ENCODE data around the gene UCK1. TPM values are rescaled to one million over a fixed set of nuclear protein-coding genes. Genes with fewer than 3 reads are reported as not detected.

The UCK1 gene
- total and polyA plus RNA-seq, 7 donors = 16.8 to 75.6 (median 37.8) TPM

DNA sequence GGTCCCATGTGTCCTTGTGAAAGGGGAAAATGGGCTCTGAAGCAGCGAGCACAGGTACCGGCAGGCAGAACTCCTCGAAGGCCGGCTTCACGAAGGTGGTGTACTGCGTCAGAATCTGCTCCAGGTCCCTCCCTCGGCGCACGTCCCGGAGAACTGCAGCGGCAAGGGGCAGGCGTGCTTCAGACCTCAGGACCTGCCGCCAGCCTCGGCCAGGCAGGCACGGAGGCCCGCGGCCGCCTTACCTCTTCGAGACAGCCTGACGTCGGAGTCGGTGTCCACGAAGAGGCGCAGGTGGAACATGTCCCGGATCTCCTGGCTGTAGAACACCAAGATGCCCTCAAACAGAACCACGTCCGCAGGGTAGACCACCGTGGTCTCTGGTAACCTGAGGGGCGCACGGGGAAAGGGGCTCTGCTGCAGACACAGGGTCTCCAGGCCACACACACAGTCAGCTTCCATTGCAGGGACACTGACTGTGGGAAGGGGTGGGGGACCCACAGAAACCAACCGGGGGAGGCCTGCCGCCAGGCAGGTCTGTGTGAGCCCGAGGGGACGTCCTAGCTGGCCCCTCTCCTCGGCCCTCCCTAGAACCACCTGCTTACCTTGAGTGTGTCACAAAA lies 2.1 kb downstream of the UCK1 start:
- ATAC-seq (no peak), DNase-seq (no peak)
- no peak overlapping the region for H3K4me3 ChIP-seq
- intact Hi-C loops (cut with DNase I) = no loop called here
- no peaks in the 10 kb centered on the region for H3K9me3 ChIP-seq
- TF ChIP-seq, protein P1, sequence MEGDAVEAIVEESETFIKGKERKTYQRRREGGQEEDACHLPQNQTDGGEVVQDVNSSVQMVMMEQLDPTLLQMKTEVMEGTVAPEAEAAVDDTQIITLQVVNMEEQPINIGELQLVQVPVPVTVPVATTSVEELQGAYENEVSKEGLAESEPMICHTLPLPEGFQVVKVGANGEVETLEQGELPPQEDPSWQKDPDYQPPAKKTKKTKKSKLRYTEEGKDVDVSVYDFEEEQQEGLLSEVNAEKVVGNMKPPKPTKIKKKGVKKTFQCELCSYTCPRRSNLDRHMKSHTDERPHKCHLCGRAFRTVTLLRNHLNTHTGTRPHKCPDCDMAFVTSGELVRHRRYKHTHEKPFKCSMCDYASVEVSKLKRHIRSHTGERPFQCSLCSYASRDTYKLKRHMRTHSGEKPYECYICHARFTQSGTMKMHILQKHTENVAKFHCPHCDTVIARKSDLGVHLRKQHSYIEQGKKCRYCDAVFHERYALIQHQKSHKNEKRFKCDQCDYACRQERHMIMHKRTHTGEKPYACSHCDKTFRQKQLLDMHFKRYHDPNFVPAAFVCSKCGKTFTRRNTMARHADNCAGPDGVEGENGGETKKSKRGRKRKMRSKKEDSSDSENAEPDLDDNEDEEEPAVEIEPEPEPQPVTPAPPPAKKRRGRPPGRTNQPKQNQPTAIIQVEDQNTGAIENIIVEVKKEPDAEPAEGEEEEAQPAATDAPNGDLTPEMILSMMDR (IDR thresholded peaks at IDR 0.05) = no peak
- no peaks in the 10 kb centered on the region for H3K27me3 ChIP-seq (ENCODE audit: insufficient read depth in 3 of 3, low read length in 2 of 3)
- H3K27ac ChIP-seq = no peak overlapping the region
- 96% methylated on average over 35 of the region's 35 CpGs for WGBS, 3 donors
- H3K36me3 ChIP-seq (ENCODE audit: insufficient read depth in 1 of 2, low read depth in 1 of 2) = peaks cover 2 to 62% of the 10 kb centered on the region in 2 donors
- peaks cover 12% of the 10 kb centered on the region for H3K4me1 ChIP-seq

- 83 to 93% (median 90%) methylated on average over 7 of the region's 7 CpGs for WGBS, 3 donors
Observed at GRCh38 chr9:131528186-131528585, 2.9 kb downstream of the UCK1 start.

GRCh38 chr9:131525643-131526565 lies 5.2 kb downstream of the UCK1 start:
- H3K9me3 ChIP-seq = no peaks in the 10 kb centered on the region
- H3K27me3 ChIP-seq (ENCODE audit: insufficient read depth in 3 of 3, low read length in 2 of 3) = no peaks in the 10 kb centered on the region
- peaks cover 2 to 92% of the 10 kb centered on the region in 2 donors for H3K36me3 ChIP-seq (ENCODE audit: insufficient read depth in 1 of 2, low read depth in 1 of 2)
- DNase-seq = no peak
- no peak overlapping the region for H3K27ac ChIP-seq
- intact Hi-C loops (cut with DNase I) = no loop called here
- no peak overlapping the region for H3K4me3 ChIP-seq
- ATAC-seq = no peak
- 55 to 72% (median 60%) methylated on average over 19 of the region's 19 CpGs for WGBS, 3 donors
- peaks cover 12% of the 10 kb centered on the region for H3K4me1 ChIP-seq
- TF ChIP-seq, protein P1 (IDR thresholded peaks at IDR 0.05) = no peak

More at GRCh38 chr9:131528186-131528585, 2.9 kb downstream of the UCK1 start:
- no peak for ATAC-seq
- H3K36me3 ChIP-seq (ENCODE audit: insufficient read depth in 1 of 2, low read depth in 1 of 2) = peaks cover 2 to 70% of the 10 kb centered on the region in 2 donors
- no peak overlapping the region for H3K27ac ChIP-seq
- H3K27me3 ChIP-seq (ENCODE audit: insufficient read depth in 3 of 3, low read length in 2 of 3) = no peaks in the 10 kb centered on the region
- peaks cover 12% of the 10 kb centered on the region for H3K4me1 ChIP-seq
- TF ChIP-seq, protein P1 (IDR thresholded peaks at IDR 0.05) = no peak
- no peak for DNase-seq
- H3K4me3 ChIP-seq = no peak overlapping the region
- intact Hi-C loops (cut with DNase I) = no loop called here
- no peaks in the 10 kb centered on the region for H3K9me3 ChIP-seq

GRCh38 chr9:131524665-131525315 lies 6.3 kb downstream of the UCK1 start:
- TF ChIP-seq, protein P1 (IDR thresholded peaks at IDR 0.05) = no peak
- WGBS, 3 donors = 86 to 90% (median 88%) methylated on average over 23 of the region's 23 CpGs

More at GRCh38 chr9:131524665-131525315, 6.3 kb downstream of the UCK1 start:
- DNase-seq (no peak), ATAC-seq (no peak)
- intact Hi-C loops (cut with DNase I) = no loop called here
- no peak overlapping the region for H3K27ac ChIP-seq
- H3K4me1 ChIP-seq = peaks cover 3% of the 10 kb centered on the region
- H3K36me3 ChIP-seq (ENCODE audit: insufficient read depth in 1 of 2, low read depth in 1 of 2) = peaks cover 2 to 99% of the 10 kb centered on the region in 2 donors
- H3K9me3 ChIP-seq = no peaks in the 10 kb centered on the region
- no peaks in the 10 kb centered on the region for H3K27me3 ChIP-seq (ENCODE audit: insufficient read depth in 3 of 3, low read length in 2 of 3)
- no peak overlapping the region for H3K4me3 ChIP-seq

Measured in psoas muscle (tissue), 8 donors.